ENCODE results near the gene RALGAPA1.

Gene RALGAPA1

GRCh38 chr14:35730871-35731270 is 78.2 kb downstream of the RALGAPA1 start:
- ChIA-PET CTCF (interaction anchor here (0.8 to 1.0 kb wide), 3 partner anchors 10 to 32 kb away, joined by 3 read pairs; no protein-coding TSS in a partner anchor), POLR2A (no interaction called here)
- no peak for DNase-seq (ENCODE audit: extremely low spot score)
- no peak for TF ChIP-seq CTCF (IDR thresholded peaks at IDR 0.05; ENCODE audit: control extremely low read depth, extremely low read depth, low read depth, missing control alignments)

- no peak for TF ChIP-seq CTCF (IDR thresholded peaks at IDR 0.05; ENCODE audit: control extremely low read depth, extremely low read depth, low read depth, missing control alignments)
- ChIA-PET POLR2A (no interaction called here), CTCF (interaction anchor here (1.0 to 2.3 kb wide), 2 partner anchors 8 to 9 kb away, joined by 4 to 6 read pairs; no protein-coding TSS in a partner anchor)
- no peak for DNase-seq (ENCODE audit: extremely low spot score)
These were observed 81.3 kb downstream of the RALGAPA1 start for GRCh38 chr14:35727764-35728163.

GRCh38 chr14:35725930-35726329 is 83.2 kb downstream of the RALGAPA1 start:
- TF ChIP-seq CTCF (IDR thresholded peaks at IDR 0.05; ENCODE audit: control extremely low read depth, extremely low read depth, low read depth, missing control alignments) = no peak
- CTCF ChIA-PET = interaction anchor here (0.9 to 2.6 kb wide), 5 partner anchors 9 to 39 kb away, joined by 3 to 9 read pairs (median 3); no protein-coding TSS in a partner anchor
- POLR2A ChIA-PET = no interaction called here
- DNase-seq (ENCODE audit: extremely low spot score) = no peak

GRCh38 chr14:35715079-35715478 is 94.0 kb downstream of the RALGAPA1 start:
- ChIA-PET POLR2A (no interaction called here), CTCF (interaction anchor here (1.2 to 2.7 kb wide), 2 partner anchors 10 to 92 kb away, joined by 3 to 9 read pairs; no protein-coding TSS in a partner anchor)
- TF ChIP-seq CTCF (IDR thresholded peaks at IDR 0.05; ENCODE audit: control extremely low read depth, extremely low read depth, low read depth, missing control alignments) = no peak
- no peak for DNase-seq (ENCODE audit: extremely low spot score)

GRCh38 chr14:35712466-35712865 is 96.6 kb downstream of the RALGAPA1 start:
- TF ChIP-seq CTCF (IDR thresholded peaks at IDR 0.05; ENCODE audit: control extremely low read depth, extremely low read depth, low read depth, missing control alignments) = no peak
- POLR2A ChIA-PET = no interaction called here
- CTCF ChIA-PET = interaction anchor here (1.1 to 1.3 kb wide), 4 partner anchors 18 to 546 kb away, joined by 3 to 5 read pairs (median 3); no protein-coding TSS in a partner anchor
- DNase-seq (ENCODE audit: extremely low spot score) = no peak

GRCh38 chr14:35708062-35708461 is 101.0 kb downstream of the RALGAPA1 start:
- TF ChIP-seq CTCF (IDR thresholded peaks at IDR 0.05; ENCODE audit: control extremely low read depth, extremely low read depth, low read depth, missing control alignments) = no peak
- POLR2A ChIA-PET = no interaction called here
- CTCF ChIA-PET = no interaction called here
- DNase-seq (ENCODE audit: extremely low spot score) = no peak
